Measurements from ENCODE around the gene BBOX1.

DNA sequence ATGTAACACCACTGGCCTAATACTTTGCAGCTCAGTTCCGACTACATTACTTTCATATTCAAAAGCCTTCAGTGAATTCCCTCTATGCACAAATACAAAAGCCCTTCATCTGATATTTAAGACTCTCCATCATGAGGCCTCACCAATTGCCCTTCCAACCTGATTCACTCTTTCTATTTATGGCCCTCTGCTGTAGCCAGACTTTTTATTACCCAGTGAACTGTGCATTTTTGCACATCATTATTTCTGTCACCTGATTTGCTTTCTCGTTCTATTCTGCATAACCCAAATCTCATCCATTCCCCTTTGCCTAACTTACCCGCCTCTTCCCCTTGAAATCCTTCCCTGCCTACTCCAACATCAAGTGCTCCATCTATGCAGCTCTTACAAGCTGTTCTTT, 78.3 kb downstream of the BBOX1 start:
- no peak for TF ChIP-seq POLR2AphosphoS5 (IDR thresholded peaks at IDR 0.05)
- TF ChIP-seq POLR2A (IDR thresholded peaks at IDR 0.05): no peak
- TF ChIP-seq, protein P1, sequence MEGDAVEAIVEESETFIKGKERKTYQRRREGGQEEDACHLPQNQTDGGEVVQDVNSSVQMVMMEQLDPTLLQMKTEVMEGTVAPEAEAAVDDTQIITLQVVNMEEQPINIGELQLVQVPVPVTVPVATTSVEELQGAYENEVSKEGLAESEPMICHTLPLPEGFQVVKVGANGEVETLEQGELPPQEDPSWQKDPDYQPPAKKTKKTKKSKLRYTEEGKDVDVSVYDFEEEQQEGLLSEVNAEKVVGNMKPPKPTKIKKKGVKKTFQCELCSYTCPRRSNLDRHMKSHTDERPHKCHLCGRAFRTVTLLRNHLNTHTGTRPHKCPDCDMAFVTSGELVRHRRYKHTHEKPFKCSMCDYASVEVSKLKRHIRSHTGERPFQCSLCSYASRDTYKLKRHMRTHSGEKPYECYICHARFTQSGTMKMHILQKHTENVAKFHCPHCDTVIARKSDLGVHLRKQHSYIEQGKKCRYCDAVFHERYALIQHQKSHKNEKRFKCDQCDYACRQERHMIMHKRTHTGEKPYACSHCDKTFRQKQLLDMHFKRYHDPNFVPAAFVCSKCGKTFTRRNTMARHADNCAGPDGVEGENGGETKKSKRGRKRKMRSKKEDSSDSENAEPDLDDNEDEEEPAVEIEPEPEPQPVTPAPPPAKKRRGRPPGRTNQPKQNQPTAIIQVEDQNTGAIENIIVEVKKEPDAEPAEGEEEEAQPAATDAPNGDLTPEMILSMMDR (IDR thresholded peaks at IDR 0.05): no peak
- no peak for TF ChIP-seq EP300 (IDR thresholded peaks at IDR 0.05)

All from suprapubic skin (tissue), 4 donors.